A549 treated with GW870086 at 1 μM for 4 hours (cell line): ENCODE measurements around the gene CDH15. TPM values are rescaled to one million over a fixed set of nuclear protein-coding genes. Genes with fewer than 3 reads are reported as not detected.

Source experiments
- total RNA-seq: library from RNA; stranded (reverse); fragments of 200-300 nt; extraction: Qiagen RNA extraction; gene quantifications from 5 replicates; pipeline ENCODE4 v1.2.3, GENCODE V29; 2022; ENCODE audit warnings: low read depth

The CDH15 gene, protein sequence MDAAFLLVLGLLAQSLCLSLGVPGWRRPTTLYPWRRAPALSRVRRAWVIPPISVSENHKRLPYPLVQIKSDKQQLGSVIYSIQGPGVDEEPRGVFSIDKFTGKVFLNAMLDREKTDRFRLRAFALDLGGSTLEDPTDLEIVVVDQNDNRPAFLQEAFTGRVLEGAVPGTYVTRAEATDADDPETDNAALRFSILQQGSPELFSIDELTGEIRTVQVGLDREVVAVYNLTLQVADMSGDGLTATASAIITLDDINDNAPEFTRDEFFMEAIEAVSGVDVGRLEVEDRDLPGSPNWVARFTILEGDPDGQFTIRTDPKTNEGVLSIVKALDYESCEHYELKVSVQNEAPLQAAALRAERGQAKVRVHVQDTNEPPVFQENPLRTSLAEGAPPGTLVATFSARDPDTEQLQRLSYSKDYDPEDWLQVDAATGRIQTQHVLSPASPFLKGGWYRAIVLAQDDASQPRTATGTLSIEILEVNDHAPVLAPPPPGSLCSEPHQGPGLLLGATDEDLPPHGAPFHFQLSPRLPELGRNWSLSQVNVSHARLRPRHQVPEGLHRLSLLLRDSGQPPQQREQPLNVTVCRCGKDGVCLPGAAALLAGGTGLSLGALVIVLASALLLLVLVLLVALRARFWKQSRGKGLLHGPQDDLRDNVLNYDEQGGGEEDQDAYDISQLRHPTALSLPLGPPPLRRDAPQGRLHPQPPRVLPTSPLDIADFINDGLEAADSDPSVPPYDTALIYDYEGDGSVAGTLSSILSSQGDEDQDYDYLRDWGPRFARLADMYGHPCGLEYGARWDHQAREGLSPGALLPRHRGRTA
- total RNA-seq, result 0.06 to 0.24 TPM (median 0.13 TPM) in 4 of 5 replicates, not detected in the other

DNA sequence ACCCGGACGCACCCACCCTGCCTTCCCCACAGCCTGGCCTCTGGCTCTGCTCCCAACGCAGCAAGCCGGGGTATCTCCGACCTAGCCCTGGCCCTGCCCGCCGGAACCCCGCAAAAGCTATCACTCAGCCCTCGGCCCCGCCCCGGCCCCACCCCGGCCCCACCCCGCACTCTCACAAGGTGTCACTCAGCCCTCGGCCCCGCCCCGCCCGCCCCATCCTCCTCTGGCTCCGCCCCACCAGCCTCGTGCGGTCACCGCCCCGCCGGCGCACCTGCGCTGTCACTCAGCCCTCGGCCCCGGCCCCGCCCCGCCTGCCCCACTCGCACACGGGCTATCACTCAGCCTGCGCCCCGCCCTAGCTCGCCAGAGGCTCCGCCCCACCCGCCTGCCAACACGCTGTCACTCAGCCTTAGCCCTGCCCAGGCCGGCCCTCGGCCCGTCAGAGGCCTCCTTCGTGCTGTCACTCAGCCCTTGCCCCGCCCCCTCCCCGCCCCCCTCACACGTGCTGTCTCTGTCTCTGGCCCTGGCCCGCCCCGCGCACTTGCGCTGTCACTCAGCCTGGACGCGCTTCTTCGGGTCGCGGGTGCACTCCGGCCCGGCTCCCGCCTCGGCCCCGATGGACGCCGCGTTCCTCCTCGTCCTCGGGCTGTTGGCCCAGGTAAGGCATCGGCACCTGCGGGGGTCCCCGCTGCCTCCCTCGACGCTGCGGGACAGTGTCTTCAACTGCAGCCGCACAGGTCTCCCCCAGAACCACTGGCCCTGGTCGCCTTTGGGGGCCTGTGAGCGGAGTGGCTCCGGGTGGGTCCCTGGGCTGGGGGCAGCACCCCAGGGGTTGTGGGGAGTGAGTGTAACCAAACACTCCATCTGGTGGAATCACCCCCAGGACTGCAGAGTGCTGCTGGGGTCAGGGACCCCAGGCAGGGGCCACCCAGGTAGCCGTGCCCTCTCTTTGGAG lies at the start of gene CDH15:
CDH15 (plus strand) TSS at position 533 of the 955 bp plus-strand sequence; CDS start at position 617, 84 bp downstream.

DNA sequence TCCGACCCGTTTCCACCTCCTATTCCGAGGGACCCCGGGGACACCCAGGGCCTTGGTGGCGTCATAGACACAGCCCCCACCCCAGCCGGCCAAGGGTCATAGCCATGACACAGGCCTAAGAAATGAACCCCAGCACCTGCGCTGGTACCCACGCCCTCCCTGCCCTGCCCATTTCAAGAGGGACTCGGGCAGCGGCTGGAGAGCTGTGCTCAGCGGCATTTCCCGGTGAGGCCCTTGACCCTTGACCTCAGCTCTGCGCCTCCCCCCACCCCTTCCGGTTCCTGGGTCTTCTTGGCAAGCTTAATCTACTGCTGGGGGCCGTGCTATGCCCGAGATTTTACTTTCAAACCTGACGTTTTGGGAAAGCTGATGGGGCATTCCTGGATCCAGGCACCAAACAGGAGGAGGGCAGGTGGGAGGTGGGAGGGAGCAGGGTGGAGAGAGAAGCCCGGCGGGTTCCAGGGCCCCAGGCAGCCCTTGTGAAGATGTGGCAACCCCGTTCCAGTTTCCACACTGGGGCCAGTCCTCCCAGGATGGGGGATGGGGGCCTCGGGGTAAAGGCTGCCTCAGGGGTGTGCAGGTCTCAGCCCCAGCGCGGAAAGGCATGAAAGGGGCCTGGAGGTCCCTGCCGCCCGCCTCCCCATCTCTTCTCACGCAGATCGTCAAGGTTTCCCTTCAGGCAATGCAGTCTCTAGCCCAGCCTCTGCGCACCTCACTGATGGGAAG lies 28.7 kb downstream of the CDH15 start, which contains the start of gene SLC22A31:
SLC22A31 (minus strand) TSS at position 414 of the 726 bp plus-strand sequence; CDS start at position 378, 36 bp downstream.

DNA sequence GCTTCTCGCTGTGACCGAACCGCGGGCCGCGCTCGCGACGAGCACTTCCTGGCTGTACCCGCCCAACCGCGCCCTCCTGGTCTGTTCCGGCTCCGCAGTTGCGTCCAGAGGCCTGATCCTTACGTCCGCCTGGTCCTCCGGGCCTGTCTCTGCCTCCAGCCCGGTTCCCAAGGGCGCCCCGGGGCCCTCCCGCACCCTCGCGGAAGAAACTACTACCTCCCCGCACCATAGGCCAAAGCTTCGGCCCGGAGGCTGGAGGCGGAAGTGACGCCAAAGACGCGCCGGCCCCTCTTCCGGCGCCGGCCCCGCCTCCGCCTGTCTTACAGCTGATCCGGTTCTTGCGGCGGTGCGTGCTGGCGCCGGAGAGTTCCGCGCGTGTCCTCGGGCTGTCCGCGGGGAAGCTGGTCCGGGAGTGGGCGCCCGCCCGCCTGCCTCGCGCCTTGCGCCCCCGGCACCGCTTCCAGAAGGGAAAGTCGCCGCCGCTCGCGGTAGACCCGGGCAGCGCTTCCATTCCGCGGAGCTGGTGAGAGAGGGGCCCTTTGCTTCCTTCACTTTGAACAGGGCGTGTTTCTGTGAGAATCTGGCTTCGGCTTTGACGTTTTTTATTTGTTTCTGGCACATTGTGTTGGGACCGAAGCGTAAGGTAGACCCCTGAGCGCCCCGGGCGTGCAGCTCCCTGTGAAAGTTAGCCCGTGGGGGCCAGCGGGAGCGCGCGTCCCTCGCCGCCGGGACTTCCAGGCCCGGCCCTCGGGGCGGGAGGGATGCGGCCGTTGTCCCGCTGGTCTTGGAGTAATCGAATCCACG lies 46.0 kb downstream of the CDH15 start, which contains the start of gene ZNF778:
ZNF778 (plus strand) TSS at position 316 of the 804 bp plus-strand sequence. CDS start 3,425 bp downstream, outside the sequence.

Other genes starting within 250 kb of the CDH15 start
- 0.27 to 0.81 TPM (median 0.43 TPM) in 5 replicates for gene CBFA2T3, start 194.5 kb upstream of the CDH15 start, total RNA-seq
- 17.7 to 19.2 TPM (median 18.1 TPM) in 5 replicates for gene ACSF3, start 77.9 kb upstream of the CDH15 start, total RNA-seq
- 1.1 to 1.9 TPM (median 1.3 TPM) in 5 replicates for gene SLC22A31, start 28.8 kb downstream of the CDH15 start, total RNA-seq
- 9.2 to 13.2 TPM (median 11.1 TPM) in 5 replicates for gene ZNF778, start 46.0 kb downstream of the CDH15 start, total RNA-seq